Osteocyte (in vitro differentiated cells): ENCODE measurements around the gene RSBN1L. TPM values are rescaled to one million over a fixed set of nuclear protein-coding genes. Genes with fewer than 3 reads are reported as not detected.
A peak's percentile ranks its signal among the peaks of the same experiment; 100 is the strongest.

Source experiments
- DNase-seq: peaks from one replicate; pipeline ENCODE4 v3.0.0; 2021; ENCODE audit warnings: mixed read lengths; ENCODE audit not compliant: unreplicated experiment; ENCODE audit errors: extremely low spot score
- H3K27ac Mint-ChIP-seq: one replicate; pipeline ENCODE4 v1.8.0; 2021; ENCODE audit warnings: mild to moderate bottlenecking, mixed read lengths; ENCODE audit not compliant: unreplicated experiment
- H3K27me3 Mint-ChIP-seq: one replicate; pipeline ENCODE4 v1.8.0; 2021; ENCODE audit warnings: mixed read lengths; ENCODE audit not compliant: unreplicated experiment
- H3K36me3 Mint-ChIP-seq: one replicate; pipeline ENCODE4 v1.8.0; 2021; ENCODE audit warnings: mixed read lengths; ENCODE audit not compliant: unreplicated experiment
- H3K4me1 Mint-ChIP-seq: one replicate; pipeline ENCODE4 v1.8.0; 2021; ENCODE audit warnings: mixed read lengths; ENCODE audit not compliant: unreplicated experiment
- H3K4me3 Mint-ChIP-seq: one replicate; pipeline ENCODE4 v1.8.0; 2021; ENCODE audit warnings: mild to moderate bottlenecking, moderate library complexity, mixed read lengths; ENCODE audit not compliant: unreplicated experiment
- H3K9me3 Mint-ChIP-seq: one replicate; pipeline ENCODE4 v1.8.0; 2021; ENCODE audit warnings: mixed read lengths; ENCODE audit not compliant: unreplicated experiment
- total RNA-seq: library from RNA; stranded (reverse); gene quantifications from 2 replicates; pipeline ENCODE4 v1.2.1, GENCODE V29; 2021
- TF ChIP-seq, protein P1 (sequence below): fragments of 200-600 bp; sonication (generic); IDR thresholded peaks from 2 replicates; pipeline ENCODE4 v1.5.0; 2021; ENCODE audit warnings: antibody characterized with exemption, mild to moderate bottlenecking, moderate library complexity

RSBN1L gene
- total RNA-seq, 1 donor from 2014 or later: 13.0 TPM

DNA sequence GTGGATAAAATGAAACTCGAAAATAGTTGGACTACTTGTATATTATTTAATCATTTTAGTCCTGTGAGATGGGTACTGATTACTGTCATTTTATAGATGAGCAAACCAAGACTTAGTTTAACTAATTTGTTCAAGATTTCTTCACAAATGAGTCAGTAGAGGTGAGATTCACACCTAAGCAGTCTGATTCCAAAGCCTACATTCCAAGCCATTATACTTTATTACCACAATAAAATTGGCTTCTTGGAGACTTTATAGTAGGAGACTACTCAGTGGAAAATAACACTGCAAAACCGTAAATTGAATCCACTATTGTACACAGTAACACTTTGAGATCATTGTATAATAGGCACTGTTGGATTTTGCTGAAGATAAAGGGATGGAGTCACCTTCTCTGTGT lies 104.5 kb downstream of the RSBN1L start:
- H3K36me3 Mint-ChIP-seq: peaks cover 4% of the 10 kb centered on the region
- no peak overlapping the region for H3K27ac Mint-ChIP-seq
- DNase-seq: no peak
- TF ChIP-seq, protein P1, sequence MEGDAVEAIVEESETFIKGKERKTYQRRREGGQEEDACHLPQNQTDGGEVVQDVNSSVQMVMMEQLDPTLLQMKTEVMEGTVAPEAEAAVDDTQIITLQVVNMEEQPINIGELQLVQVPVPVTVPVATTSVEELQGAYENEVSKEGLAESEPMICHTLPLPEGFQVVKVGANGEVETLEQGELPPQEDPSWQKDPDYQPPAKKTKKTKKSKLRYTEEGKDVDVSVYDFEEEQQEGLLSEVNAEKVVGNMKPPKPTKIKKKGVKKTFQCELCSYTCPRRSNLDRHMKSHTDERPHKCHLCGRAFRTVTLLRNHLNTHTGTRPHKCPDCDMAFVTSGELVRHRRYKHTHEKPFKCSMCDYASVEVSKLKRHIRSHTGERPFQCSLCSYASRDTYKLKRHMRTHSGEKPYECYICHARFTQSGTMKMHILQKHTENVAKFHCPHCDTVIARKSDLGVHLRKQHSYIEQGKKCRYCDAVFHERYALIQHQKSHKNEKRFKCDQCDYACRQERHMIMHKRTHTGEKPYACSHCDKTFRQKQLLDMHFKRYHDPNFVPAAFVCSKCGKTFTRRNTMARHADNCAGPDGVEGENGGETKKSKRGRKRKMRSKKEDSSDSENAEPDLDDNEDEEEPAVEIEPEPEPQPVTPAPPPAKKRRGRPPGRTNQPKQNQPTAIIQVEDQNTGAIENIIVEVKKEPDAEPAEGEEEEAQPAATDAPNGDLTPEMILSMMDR: no peak
- peaks cover 37% of the 10 kb centered on the region for H3K4me1 Mint-ChIP-seq
- no peaks in the 10 kb centered on the region for H3K27me3 Mint-ChIP-seq
- H3K4me3 Mint-ChIP-seq: no peak overlapping the region
- H3K9me3 Mint-ChIP-seq: peaks cover 13% of the 10 kb centered on the region

GRCh38 chr7:77802557-77803405 lies 106.5 kb downstream of the RSBN1L start:
- TF ChIP-seq, protein P1: no peak
- Mint-ChIP-seq H3K9me3 (peaks cover 30% of the 10 kb centered on the region), H3K36me3 (peaks cover 21% of the 10 kb centered on the region), H3K4me1 (peaks cover 21% of the 10 kb centered on the region), H3K4me3 (no peak overlapping the region), H3K27me3 (no peaks in the 10 kb centered on the region), H3K27ac (no peak overlapping the region)
- no peak for DNase-seq

DNA sequence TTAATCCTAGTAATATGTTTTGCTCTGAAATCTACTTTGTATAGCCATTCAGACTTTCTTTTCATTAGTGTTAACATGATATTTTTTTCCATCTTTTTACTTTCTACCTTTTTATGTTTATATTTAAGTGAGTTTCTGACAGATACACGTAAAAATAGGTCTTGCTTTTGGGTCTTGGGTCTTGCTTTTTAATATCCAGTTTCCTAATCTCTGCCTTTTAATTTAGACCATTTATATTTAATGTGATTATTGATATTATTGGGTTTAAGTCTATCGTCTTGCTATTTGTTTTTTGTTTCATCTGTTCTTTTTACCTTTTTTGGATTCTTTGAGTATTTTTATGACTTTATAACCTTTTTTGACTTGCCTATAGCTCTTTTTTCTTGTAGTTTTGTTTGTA lies 110.2 kb downstream of the RSBN1L start:
- Mint-ChIP-seq H3K27ac (no peak overlapping the region), H3K36me3 (peaks cover 26% of the 10 kb centered on the region), H3K4me3 (no peak overlapping the region), H3K27me3 (no peaks in the 10 kb centered on the region), H3K9me3 (peaks cover 40% of the 10 kb centered on the region), H3K4me1 (peaks cover 9% of the 10 kb centered on the region)
- DNase-seq: no peak
- TF ChIP-seq, protein P1: no peak

DNA sequence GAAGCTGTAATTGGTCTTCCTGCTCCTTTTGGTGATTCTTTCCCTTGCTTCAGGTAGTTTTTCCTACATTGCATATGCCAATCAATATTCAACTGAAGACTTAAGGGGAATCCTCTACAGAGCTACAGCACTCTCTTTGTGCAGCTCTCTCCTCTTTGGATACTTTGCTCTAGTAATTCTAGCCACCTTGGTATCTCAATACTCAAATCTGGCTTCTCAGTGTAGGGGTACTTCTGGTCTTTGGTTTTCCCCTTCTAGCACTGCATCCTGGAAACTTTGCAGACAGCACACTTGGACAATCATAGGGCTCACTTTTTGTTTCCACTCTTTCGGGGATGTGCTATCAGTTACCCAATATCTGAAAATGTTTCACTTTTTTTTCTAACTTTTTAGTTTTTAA lies 112.3 kb downstream of the RSBN1L start:
- peaks cover 7% of the 10 kb centered on the region for H3K4me1 Mint-ChIP-seq
- no peak overlapping the region for H3K27ac Mint-ChIP-seq
- H3K4me3 Mint-ChIP-seq: no peak overlapping the region
- TF ChIP-seq, protein P1: no peak
- no peaks in the 10 kb centered on the region for H3K27me3 Mint-ChIP-seq
- peaks cover 40% of the 10 kb centered on the region for H3K9me3 Mint-ChIP-seq
- DNase-seq: no peak
- peaks cover 26% of the 10 kb centered on the region for H3K36me3 Mint-ChIP-seq

DNA sequence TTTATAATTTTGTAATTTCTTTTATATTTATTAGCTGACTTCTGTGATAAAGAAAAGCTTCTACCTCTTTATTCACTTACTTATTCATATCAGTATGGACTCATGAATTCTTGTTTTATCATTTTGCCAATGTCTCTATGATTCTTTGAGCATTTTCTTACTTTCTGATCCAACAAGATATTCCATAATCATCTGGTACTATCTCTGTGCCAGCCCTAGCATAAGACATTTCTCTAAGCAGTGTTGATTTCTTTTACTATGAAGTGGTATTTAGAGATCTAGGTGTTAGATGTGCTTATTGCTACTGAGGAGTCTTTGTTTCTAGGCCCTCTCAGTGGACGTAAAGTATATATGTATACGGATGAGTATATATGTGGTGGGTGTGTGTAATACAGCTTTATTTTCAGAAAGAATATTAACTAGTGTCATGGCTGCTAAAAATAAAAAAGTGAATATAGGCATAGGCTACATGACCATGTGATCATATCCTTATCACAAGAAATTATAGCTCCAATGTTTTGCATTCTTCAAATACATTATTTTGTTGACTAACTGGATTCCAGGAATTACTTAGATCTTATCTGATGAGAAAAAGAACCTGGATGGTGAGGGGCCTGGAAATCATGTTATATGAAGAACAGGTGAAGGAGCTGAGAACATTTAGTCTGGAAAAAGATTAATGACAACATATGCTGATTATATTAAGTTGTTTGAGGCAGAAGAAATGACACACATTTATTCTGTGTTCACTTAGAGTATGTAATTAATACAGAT lies 115.4 kb downstream of the RSBN1L start:
- Mint-ChIP-seq H3K27ac (peak overlapping the region; percentile 3), H3K27me3 (no peaks in the 10 kb centered on the region), H3K4me1 (peaks cover 7% of the 10 kb centered on the region), H3K4me3 (no peak overlapping the region), H3K9me3 (peaks cover 24% of the 10 kb centered on the region), H3K36me3 (peaks cover 18% of the 10 kb centered on the region)
- TF ChIP-seq, protein P1: no peak
- no peak for DNase-seq
